ENCODE results near the gene DCAF11. TPM values are rescaled to one million over a fixed set of nuclear protein-coding genes. Genes with fewer than 3 reads are reported as not detected.

The DCAF11 gene
- total and polyA plus RNA-seq, 2 of the 13 experiments (the other 11 are each of a cell fraction or from before 2014, with no cell fraction given): 150 to 257 TPM

- 0 out of 2 replicates have a peak, but pooled peaks have one; percentile 15 for TF ChIP-seq ZNF597 (CRISPR knock-in tag; IDR thresholded peaks at IDR 0.05)
- TF ChIP-seq EHMT2 (IDR thresholded peaks at IDR 0.05; ENCODE audit: borderline replicate concordance, low read depth, low read length): no peak; the same call in 1 of the 2 replicates
- peak; percentile 97; the same call in 1 of the 2 replicates for TF ChIP-seq E2F2 (CRISPR knock-in tag; IDR thresholded peaks at IDR 0.05; ENCODE audit: borderline replicate concordance)
- peak; percentile 91 for TF ChIP-seq KDM3A (CRISPR knock-in tag; IDR thresholded peaks at IDR 0.05; ENCODE audit: low read depth)
- TF ChIP-seq IKZF5 (CRISPR knock-in tag; IDR thresholded peaks at IDR 0.05): peak; percentile 97
- TF ChIP-seq ZBTB21 (CRISPR knock-in tag; IDR thresholded peaks at IDR 0.05): peak; percentile 54; the same call in 1 of the 2 replicates
- no peak for TF ChIP-seq U2AF1 (optimal IDR thresholded peaks at IDR 0.05; ENCODE audit: low read depth, low read length)
- peak in 1 of 2 experiments; percentile 70; a peak in 2 of 4 replicates for TF ChIP-seq EP300 (IDR thresholded peaks at IDR 0.05; ENCODE audit: low read depth in 2 of 2, low read length in 2 of 2)
- TF ChIP-seq EP300 (CRISPR knock-in tag; IDR thresholded peaks at IDR 0.05; ENCODE audit: borderline replicate concordance): no peak; the same call in 1 of the 2 replicates
- peak; percentile 90 for TF ChIP-seq GATAD1 (CRISPR knock-in tag; IDR thresholded peaks at IDR 0.05)
- TF ChIP-seq ZNF276 (CRISPR knock-in tag; IDR thresholded peaks at IDR 0.05; ENCODE audit: low read depth): peak; percentile 64
- peak; percentile 98 for TF ChIP-seq ZFP62 (CRISPR knock-in tag; IDR thresholded peaks at IDR 0.05)
- no peak for TF ChIP-seq ARID3A (IDR thresholded peaks at IDR 0.05; ENCODE audit: low read depth, low read length)
- TF ChIP-seq ZNF639 (CRISPR knock-in tag; conservative IDR thresholded peaks at IDR 0.05): peak; percentile 82
- TF ChIP-seq FOSL1 (CRISPR knock-in tag; IDR thresholded peaks at IDR 0.05; ENCODE audit: borderline replicate concordance): no peak
- no peak for TF ChIP-seq ZMYM4 (CRISPR knock-in tag; IDR thresholded peaks at IDR 0.05)
- TF ChIP-seq JUN (CRISPR knock-in tag; IDR thresholded peaks at IDR 0.05): peak; percentile 81
- TF ChIP-seq TARDBP (CRISPR knock-in tag; IDR thresholded peaks at IDR 0.05): peak; percentile 81
- peak; percentile 96 for TF ChIP-seq ATF7-NPFF (CRISPR knock-in tag; IDR thresholded peaks at IDR 0.05; ENCODE audit: low read depth)
- TF ChIP-seq KLF13 (CRISPR knock-in tag; IDR thresholded peaks at IDR 0.05): peak; percentile 94
- peak; percentile 84 for TF ChIP-seq ELF3 (CRISPR knock-in tag; IDR thresholded peaks at IDR 0.05)
Observed at GRCh38 chr14:24141097-24141880, 26.7 kb downstream of the DCAF11 start, which contains the start of gene EMC9 (continued).
